ENCODE data around the gene SEPTIN3.

Gene SEPTIN3

DNA sequence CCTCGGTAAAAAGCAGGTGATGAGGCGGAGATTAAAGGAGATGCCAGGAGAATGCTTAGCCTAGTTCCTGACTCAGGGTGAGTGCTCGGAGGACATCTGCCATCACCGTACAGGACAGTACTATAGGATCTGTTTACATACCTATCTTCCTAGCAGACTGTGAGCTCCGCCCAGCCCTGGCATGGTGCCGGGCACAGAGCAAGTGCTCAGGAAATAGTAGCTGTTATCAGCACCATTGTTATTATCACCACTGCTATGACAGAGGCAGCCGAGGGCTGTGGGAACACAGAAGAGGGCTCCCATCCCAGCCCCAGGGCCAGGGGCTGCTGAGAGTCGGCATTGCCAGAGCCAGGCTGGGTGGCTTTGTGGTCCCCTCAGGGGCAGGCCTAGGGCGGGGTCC, 642 bp upstream of the SEPTIN3 start:
- Histone ChIP-seq H3K27me3 (ENCODE audit: control insufficient read depth, low read length) (peaks cover 12% of the 10 kb centered on the region), H3K9me3 (ENCODE audit: control insufficient read depth, insufficient read depth, low read length) (no peaks in the 10 kb centered on the region), H3K4me1 (ENCODE audit: control insufficient read depth, low read length) (no peaks in the 10 kb centered on the region), H3K4me3 (ENCODE audit: low read length) (no peak overlapping the region), H3K79me2 (ENCODE audit: control insufficient read depth, low read length) (no peaks in the 10 kb centered on the region), H3F3A (ENCODE audit: control insufficient read depth, insufficient read depth) (no peaks in the 10 kb centered on the region), H3K36me3 (ENCODE audit: control insufficient read depth, low read length) (no peaks in the 10 kb centered on the region), H3K4me2 (ENCODE audit: low read length) (no peak overlapping the region), H4K20me1 (ENCODE audit: control insufficient read depth, insufficient read depth, low read depth, low read length) (no peaks in the 10 kb centered on the region), H3K27ac (ENCODE audit: low read depth, low read length) (no peak overlapping the region), H3K9me2 (replicated peaks; ENCODE audit: control insufficient read depth, low read length) (no peaks in the 10 kb centered on the region)
- TF ChIP-seq EZH2phosphoT487 (IDR thresholded peaks at IDR 0.05; ENCODE audit: borderline replicate concordance, low read length) = no peak
- TF ChIP-seq, protein P1, sequence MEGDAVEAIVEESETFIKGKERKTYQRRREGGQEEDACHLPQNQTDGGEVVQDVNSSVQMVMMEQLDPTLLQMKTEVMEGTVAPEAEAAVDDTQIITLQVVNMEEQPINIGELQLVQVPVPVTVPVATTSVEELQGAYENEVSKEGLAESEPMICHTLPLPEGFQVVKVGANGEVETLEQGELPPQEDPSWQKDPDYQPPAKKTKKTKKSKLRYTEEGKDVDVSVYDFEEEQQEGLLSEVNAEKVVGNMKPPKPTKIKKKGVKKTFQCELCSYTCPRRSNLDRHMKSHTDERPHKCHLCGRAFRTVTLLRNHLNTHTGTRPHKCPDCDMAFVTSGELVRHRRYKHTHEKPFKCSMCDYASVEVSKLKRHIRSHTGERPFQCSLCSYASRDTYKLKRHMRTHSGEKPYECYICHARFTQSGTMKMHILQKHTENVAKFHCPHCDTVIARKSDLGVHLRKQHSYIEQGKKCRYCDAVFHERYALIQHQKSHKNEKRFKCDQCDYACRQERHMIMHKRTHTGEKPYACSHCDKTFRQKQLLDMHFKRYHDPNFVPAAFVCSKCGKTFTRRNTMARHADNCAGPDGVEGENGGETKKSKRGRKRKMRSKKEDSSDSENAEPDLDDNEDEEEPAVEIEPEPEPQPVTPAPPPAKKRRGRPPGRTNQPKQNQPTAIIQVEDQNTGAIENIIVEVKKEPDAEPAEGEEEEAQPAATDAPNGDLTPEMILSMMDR (IDR thresholded peaks at IDR 0.05; ENCODE audit: low read depth, low read length, poor library complexity, severe bottlenecking) = no peak

DNA sequence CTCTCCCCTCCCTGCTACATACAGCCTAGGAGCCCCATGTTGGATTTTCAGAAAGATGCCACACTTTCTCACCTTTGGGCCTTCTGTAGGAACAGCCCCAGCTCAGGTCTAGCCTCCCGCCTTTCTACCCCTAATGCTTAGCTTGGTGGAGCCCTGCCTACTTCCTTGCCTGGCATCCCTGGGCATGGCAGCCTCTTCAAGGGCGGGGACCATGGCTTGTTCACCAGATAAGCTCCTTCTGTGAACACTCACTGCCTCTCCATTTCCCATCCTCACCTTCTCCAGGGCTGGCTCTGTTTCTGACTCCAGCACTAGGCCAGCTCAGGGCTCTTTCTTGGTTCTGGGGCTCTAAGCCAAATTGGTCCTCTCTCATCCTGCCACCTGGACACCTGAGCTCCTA, 1.4 kb downstream of the SEPTIN3 start:
- TF ChIP-seq EZH2phosphoT487 (IDR thresholded peaks at IDR 0.05; ENCODE audit: borderline replicate concordance, low read length) = no peak
- TF ChIP-seq, protein P1 (IDR thresholded peaks at IDR 0.05; ENCODE audit: low read depth, low read length, poor library complexity, severe bottlenecking) = no peak
- Histone ChIP-seq H3F3A (ENCODE audit: control insufficient read depth, insufficient read depth) (peaks cover 5% of the 10 kb centered on the region; the same call in 1 of the 2 replicates), H3K79me2 (ENCODE audit: control insufficient read depth, low read length) (no peaks in the 10 kb centered on the region), H3K4me1 (ENCODE audit: control insufficient read depth, low read length) (peaks cover 9% of the 10 kb centered on the region), H3K9me3 (ENCODE audit: control insufficient read depth, insufficient read depth, low read length) (no peaks in the 10 kb centered on the region), H3K27ac (ENCODE audit: low read depth, low read length) (no peak overlapping the region), H3K36me3 (ENCODE audit: control insufficient read depth, low read length) (no peaks in the 10 kb centered on the region), H3K27me3 (ENCODE audit: control insufficient read depth, low read length) (peaks cover 21% of the 10 kb centered on the region), H4K20me1 (ENCODE audit: control insufficient read depth, insufficient read depth, low read depth, low read length) (no peaks in the 10 kb centered on the region), H3K4me2 (ENCODE audit: low read length) (no peak overlapping the region), H3K4me3 (ENCODE audit: low read length) (no peak overlapping the region), H3K9me2 (replicated peaks; ENCODE audit: control insufficient read depth, low read length) (no peaks in the 10 kb centered on the region)

DNA sequence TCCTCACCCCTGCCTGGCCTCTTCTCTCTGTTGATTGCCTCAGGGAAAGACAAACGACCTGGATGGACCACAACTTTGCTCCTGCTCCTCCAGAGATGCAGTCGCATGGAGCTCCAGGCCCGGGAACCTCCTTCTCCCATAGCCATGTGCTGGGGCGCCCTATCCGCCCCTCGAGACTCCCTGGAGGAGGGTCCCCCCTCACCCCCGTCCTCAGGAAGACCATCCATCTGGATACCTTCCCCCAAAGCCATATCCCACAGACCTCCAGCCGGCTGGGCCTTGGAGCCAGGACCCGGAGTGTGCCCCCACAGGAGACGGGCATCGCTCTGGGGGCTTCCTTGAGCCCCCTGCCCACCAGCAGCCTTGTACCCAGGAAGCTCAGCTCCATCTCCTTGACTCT, 2.2 kb downstream of the SEPTIN3 start:
- no peak overlapping the region for H3K4me3 ChIP-seq (ENCODE audit: low read length)
- H3F3A ChIP-seq (ENCODE audit: control insufficient read depth, insufficient read depth) = peaks cover 5% of the 10 kb centered on the region; the same call in 1 of the 2 replicates
- no peaks in the 10 kb centered on the region for H3K79me2 ChIP-seq (ENCODE audit: control insufficient read depth, low read length)
- H3K27ac ChIP-seq (ENCODE audit: low read depth, low read length) = no peak overlapping the region
- H3K9me3 ChIP-seq (ENCODE audit: control insufficient read depth, insufficient read depth, low read length) = no peaks in the 10 kb centered on the region
- H3K4me2 ChIP-seq (ENCODE audit: low read length) = no peak overlapping the region
- H3K9me2 ChIP-seq (replicated peaks; ENCODE audit: control insufficient read depth, low read length) = no peaks in the 10 kb centered on the region
- peaks cover 29% of the 10 kb centered on the region for H3K27me3 ChIP-seq (ENCODE audit: control insufficient read depth, low read length)
- no peak for TF ChIP-seq EZH2phosphoT487 (IDR thresholded peaks at IDR 0.05; ENCODE audit: borderline replicate concordance, low read length)
- TF ChIP-seq, protein P1 (IDR thresholded peaks at IDR 0.05; ENCODE audit: low read depth, low read length, poor library complexity, severe bottlenecking) = no peak
- no peaks in the 10 kb centered on the region for H4K20me1 ChIP-seq (ENCODE audit: control insufficient read depth, insufficient read depth, low read depth, low read length)
- peaks cover 13% of the 10 kb centered on the region for H3K4me1 ChIP-seq (ENCODE audit: control insufficient read depth, low read length)
- H3K36me3 ChIP-seq (ENCODE audit: control insufficient read depth, low read length) = no peaks in the 10 kb centered on the region
